ENCODE measurements around the gene ATXN7L1.

The ATXN7L1 gene

DNA sequence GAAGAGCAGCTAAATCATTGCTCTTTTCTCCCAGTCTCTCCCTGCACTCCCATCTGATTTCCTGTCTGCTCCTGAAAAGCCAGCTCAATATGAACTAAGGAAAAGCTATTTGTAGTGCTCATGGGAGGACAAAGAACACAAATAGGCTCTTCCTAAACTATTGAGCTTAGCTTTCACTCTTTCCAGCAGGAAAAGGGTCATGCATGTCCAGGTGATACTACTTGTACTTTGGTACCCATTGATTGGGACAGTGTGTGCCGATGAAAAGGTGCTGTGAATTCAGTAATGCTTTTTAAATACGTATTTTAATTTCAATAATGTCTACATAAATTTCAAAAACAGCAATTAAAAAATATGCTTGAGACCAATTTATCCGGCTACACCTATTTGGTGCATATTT, 37.5 kb upstream of the ATXN7L1 start:
- no peak overlapping the region for H3K4me3 ChIP-seq
- no peak overlapping the region for H3K27ac ChIP-seq
- no peak for DNase-seq (ENCODE audit: low spot score)
- TF ChIP-seq, protein P1, sequence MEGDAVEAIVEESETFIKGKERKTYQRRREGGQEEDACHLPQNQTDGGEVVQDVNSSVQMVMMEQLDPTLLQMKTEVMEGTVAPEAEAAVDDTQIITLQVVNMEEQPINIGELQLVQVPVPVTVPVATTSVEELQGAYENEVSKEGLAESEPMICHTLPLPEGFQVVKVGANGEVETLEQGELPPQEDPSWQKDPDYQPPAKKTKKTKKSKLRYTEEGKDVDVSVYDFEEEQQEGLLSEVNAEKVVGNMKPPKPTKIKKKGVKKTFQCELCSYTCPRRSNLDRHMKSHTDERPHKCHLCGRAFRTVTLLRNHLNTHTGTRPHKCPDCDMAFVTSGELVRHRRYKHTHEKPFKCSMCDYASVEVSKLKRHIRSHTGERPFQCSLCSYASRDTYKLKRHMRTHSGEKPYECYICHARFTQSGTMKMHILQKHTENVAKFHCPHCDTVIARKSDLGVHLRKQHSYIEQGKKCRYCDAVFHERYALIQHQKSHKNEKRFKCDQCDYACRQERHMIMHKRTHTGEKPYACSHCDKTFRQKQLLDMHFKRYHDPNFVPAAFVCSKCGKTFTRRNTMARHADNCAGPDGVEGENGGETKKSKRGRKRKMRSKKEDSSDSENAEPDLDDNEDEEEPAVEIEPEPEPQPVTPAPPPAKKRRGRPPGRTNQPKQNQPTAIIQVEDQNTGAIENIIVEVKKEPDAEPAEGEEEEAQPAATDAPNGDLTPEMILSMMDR (IDR thresholded peaks at IDR 0.05) = no peak

DNA sequence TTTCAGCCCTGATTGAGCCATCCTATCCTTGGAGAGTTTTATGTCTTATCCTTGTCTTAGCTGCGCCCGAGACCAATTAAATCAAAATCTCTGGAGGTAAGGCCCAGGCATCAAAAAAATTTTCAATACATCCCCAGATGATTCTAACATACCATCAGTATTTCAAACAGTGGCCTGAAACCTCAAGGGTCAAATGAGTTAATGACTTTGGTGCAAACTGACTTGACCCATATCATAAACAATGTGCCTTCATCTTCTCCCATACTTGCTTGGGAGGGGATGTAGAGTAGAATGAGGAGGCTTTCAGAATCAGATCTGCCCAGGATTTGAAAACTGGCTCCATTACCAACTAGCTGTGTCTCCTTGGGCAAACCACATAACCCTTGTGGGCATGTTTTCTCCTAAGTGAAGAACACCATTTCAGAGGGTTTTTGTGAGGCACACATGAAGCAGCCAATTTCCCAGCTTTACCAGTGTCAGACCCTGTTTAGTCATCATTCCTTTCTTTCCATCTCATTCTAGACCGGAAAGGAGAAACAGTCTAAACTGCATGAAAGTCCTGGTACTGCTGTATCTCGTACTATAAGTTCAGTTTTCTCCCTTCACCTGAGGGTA, 35.7 kb upstream of the ATXN7L1 start:
- H3K27ac ChIP-seq = no peak overlapping the region
- DNase-seq (ENCODE audit: low spot score) = no peak
- no peak overlapping the region for H3K4me3 ChIP-seq
- TF ChIP-seq, protein P1 (IDR thresholded peaks at IDR 0.05) = no peak

DNA sequence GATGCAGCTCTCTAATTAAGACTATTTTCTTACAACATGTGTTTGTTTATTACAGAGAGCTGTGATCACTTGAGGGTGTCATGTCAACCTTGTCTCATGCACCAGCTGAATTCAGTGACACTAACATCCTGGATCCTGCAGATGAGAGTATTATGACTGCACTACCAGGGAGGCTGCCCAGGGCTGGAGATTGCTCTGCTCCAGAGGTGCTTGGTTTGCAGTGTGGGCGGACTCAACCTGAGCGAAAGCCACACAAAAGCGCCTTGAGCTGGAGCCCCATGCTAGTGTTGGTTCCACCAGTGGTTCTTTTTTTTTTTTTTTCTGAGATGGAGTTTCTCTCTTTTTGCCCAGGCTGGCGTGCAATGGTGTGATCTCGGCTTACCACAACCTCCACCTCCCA, 33.8 kb upstream of the ATXN7L1 start:
- H3K4me3 ChIP-seq = no peak overlapping the region
- no peak for DNase-seq (ENCODE audit: low spot score)
- no peak overlapping the region for H3K27ac ChIP-seq
- TF ChIP-seq, protein P1 (IDR thresholded peaks at IDR 0.05) = no peak

DNA sequence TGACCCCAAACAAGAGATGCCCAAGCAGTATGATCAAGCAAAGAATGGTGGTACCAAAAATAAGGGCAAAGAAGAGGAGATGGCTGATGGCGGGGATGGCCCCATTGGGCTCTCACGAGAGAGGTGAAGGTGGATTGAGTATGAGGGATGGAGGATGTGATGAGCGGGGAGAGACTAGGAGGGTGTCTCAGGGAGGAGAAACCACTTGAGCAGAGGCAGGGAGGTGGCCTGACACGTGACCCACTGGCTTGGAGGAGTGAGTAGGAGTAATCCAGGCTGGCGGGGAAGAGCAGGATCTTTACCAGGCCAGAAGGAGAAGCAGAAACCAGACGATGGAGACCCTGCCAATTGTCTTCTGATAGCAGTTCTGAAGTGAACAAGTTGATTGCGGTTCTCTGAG, 33.3 kb upstream of the ATXN7L1 start:
- Histone ChIP-seq H3K4me3 (no peak overlapping the region), H3K27ac (no peak overlapping the region)
- TF ChIP-seq, protein P1 (IDR thresholded peaks at IDR 0.05) = no peak
- DNase-seq (ENCODE audit: low spot score) = no peak

DNA sequence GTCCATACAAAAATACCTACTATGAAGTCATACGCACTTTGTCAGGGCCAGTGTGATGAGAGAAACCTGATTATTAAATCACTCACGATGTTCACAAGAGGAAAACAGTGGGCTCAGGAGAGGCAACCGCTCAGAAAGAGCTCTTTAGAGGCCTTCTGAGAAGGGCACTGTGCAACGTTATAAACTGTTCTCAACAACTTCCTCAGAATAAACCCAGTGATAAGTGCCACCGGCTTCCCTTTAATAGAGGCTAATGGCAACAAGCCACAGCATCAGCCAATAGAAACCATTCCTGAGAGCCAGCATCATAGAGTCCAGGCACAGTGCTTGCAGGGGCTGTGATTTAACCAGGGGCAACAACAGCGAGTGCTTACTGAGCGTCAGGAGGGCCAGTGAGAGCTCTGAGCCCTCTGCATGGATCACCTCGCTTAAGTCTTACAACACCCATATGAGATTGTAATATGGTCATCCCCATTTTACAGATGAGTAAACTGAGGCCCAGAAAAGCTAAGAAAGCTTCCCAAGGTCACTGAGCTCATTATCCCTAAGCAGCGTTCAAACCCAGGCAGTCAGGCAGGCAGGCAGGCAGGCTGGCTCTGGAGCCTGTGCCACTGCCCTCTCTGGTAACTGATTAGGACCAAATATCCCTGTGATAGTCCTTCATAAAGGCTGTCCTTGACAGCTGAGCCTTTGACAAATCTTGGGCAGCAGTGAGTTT, 30.9 kb upstream of the ATXN7L1 start:
- Histone ChIP-seq H3K4me3 (no peak overlapping the region), H3K27ac (no peak overlapping the region)
- TF ChIP-seq, protein P1 (IDR thresholded peaks at IDR 0.05) = no peak
- DNase-seq (ENCODE audit: low spot score) = no peak

DNA sequence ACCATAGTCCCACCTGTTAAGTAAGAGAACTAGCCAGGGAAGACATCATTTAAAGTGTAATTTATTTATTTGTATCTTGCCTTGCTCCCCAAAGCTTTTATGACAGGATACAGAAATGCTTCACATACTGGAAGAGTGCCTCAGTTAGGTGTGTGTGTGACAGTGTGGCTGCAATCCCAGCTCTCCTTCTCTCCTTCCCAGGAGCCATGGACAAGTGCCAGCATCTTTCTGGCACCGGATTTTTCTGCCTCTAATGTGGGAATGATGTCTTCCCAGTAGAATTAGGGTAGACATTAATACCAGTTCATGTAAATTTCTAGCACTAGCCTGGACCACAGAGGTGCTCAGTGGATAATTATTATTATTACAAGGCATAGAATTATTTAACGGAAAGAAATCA, 30.3 kb upstream of the ATXN7L1 start:
- no peak overlapping the region for H3K4me3 ChIP-seq
- no peak overlapping the region for H3K27ac ChIP-seq
- no peak for DNase-seq (ENCODE audit: low spot score)
- TF ChIP-seq, protein P1 (IDR thresholded peaks at IDR 0.05) = no peak

All from coronary artery (tissue), 2 donors.